Prostate gland (tissue), 2 donors: ENCODE results near the gene ZSWIM5. TPM values are rescaled to one million over a fixed set of nuclear protein-coding genes. Genes with fewer than 3 reads are reported as not detected.
"Not testable (repeated sequence)": the region's sequence is repeated elsewhere in the genome, so short reads cannot be mapped to it uniquely, and the experiment has no call there.

Source experiments
- DNase-seq: peaks from one replicate; pipeline ENCODE4 v3.0.0-alpha.2; 2019; ENCODE audit warnings: low spot score
- H3K27ac ChIP-seq, 2 donors: fragments of 200-600 bp; sonication (generic); 2 replicates each; pipeline ENCODE4 v1.5.1; 2017 to 2019
- H3K27me3 ChIP-seq: fragments of 200-600 bp; sonication (generic); replicated peaks from 2 replicates; pipeline ENCODE4 v1.5.1; 2019; ENCODE audit not compliant: insufficient read depth
- H3K36me3 ChIP-seq, 2 donors: fragments of 200-600 bp; sonication (generic); 1 replicate in 1 of 2; 2 replicates in 1 of 2; pipeline versions ENCODE4 v1.5.1 to v1.8.1; 2017 to 2019
- H3K4me1 ChIP-seq: fragments of 200-600 bp; sonication (generic); replicated peaks from 2 replicates; pipeline ENCODE4 v1.5.1; 2019
- H3K4me3 ChIP-seq, 2 donors: fragments of 200-600 bp; sonication (generic); 2 replicates each; pipeline ENCODE4 v1.5.1; 2017 to 2019
- H3K9me3 ChIP-seq: fragments of 200-600 bp; sonication (generic); 2 replicates; pipeline ENCODE4 v1.5.1; 2017
- POLR2A ChIP-seq: fragments of 450-650 bp; IDR thresholded peaks from one replicate; pipeline ENCODE4 v1.6.1; 2016; ENCODE audit warnings: antibody characterized with exemption, mild to moderate bottlenecking
- POLR2AphosphoS5 ChIP-seq: sonication (generic); formaldehyde crosslinking; IDR thresholded peaks from one replicate; pipeline ENCODE4 v1.6.1; 2017; ENCODE audit warnings: antibody characterized with exemption
- WGBS: methylation state at CpG from one replicate; pipeline ENCODE4 v1.1.5; 2018; 5-methylcytosine and 5-hydroxymethylcytosine counted together
- intact Hi-C: fragments of 100-400 bp; cut with DNase I; formaldehyde crosslinking; loops from one replicate; pipeline ENCODE4 v1.14.2; 2022
- total RNA-seq, 2 donors: library from RNA; depleted of rRNA; stranded (reverse); fragments of >200 nt; gene quantifications; one replicate each; pipeline ENCODE4 v1.1.0, GENCODE V29; 2016
- TF ChIP-seq, protein P1 (sequence below), 4 experiments: fragments of 200-600 bp in 2 of 4; fragments of 450-650 bp in 2 of 4; sonication (generic) in 2 of 4; IDR thresholded peaks; 1 replicate in 3 of 4; 2 replicates in 1 of 4; pipeline ENCODE4 v1.5.1; 2016 to 2019; ENCODE audit warnings: antibody characterized with exemption in 4 of 4, mild to moderate bottlenecking in 2 of 4, moderate library complexity in 2 of 4

ZSWIM5 gene
- total RNA-seq, 2 donors from 2014 or later, result 7.2 to 18.6 TPM

DNA sequence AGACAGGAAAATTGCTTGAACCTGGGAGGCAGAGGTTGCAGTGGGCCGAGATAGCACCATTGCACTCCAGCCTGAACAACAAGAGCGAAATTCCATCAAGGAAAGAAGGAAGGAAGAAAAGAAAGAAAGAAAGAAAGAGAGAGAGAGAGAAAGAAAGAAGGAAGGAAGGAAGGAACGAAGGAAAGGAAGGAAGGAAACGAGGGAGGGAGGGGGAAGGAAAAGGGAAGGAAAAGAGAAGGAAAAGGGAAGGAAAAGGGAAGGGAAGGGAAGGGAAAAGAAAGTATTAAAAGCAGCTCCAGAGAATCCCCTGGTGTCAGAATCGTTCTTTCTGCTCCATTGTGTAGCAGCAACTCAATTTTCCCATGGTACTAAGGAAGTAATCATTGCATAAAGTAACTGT is 19.2 kb upstream of the ZSWIM5 start:
- Histone ChIP-seq H3K27me3 (no peaks in the 10 kb centered on the region), H3K36me3 (no peaks in the 10 kb centered on the region), H3K4me1 (no peaks in the 10 kb centered on the region), H3K9me3 (no peaks in the 10 kb centered on the region), H3K27ac (no peak overlapping the region), H3K4me3 (no peak overlapping the region)
- intact Hi-C loops, result no loop called here
- 85% methylated on average over 5 of the region's 5 CpGs for WGBS
- DNase-seq, result no peak
- TF ChIP-seq POLR2A, result no peak
- no peak for TF ChIP-seq POLR2AphosphoS5
- TF ChIP-seq, protein P1, sequence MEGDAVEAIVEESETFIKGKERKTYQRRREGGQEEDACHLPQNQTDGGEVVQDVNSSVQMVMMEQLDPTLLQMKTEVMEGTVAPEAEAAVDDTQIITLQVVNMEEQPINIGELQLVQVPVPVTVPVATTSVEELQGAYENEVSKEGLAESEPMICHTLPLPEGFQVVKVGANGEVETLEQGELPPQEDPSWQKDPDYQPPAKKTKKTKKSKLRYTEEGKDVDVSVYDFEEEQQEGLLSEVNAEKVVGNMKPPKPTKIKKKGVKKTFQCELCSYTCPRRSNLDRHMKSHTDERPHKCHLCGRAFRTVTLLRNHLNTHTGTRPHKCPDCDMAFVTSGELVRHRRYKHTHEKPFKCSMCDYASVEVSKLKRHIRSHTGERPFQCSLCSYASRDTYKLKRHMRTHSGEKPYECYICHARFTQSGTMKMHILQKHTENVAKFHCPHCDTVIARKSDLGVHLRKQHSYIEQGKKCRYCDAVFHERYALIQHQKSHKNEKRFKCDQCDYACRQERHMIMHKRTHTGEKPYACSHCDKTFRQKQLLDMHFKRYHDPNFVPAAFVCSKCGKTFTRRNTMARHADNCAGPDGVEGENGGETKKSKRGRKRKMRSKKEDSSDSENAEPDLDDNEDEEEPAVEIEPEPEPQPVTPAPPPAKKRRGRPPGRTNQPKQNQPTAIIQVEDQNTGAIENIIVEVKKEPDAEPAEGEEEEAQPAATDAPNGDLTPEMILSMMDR (IDR thresholded peaks at IDR 0.05), result no peak

DNA sequence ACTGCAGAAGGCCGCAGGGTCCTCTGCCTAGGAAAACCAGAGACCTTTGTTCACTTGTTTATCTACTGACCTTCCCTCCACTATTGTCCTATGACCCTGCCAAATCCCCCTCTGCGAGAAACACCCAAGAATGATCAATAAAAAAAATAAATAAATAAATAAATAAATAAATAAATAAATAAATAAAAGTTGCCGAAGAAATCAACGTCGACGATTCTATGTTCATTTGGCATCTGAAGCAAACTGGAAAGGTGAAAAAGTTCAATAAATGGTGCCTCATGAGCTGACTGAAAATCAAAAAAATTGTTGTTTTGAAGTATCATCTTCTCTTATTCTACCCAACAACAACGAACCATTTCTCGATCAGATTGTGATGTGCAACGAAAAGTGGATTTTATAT is 17.3 kb upstream of the ZSWIM5 start:
- H3K27ac ChIP-seq, result not testable (repeated sequence)

DNA sequence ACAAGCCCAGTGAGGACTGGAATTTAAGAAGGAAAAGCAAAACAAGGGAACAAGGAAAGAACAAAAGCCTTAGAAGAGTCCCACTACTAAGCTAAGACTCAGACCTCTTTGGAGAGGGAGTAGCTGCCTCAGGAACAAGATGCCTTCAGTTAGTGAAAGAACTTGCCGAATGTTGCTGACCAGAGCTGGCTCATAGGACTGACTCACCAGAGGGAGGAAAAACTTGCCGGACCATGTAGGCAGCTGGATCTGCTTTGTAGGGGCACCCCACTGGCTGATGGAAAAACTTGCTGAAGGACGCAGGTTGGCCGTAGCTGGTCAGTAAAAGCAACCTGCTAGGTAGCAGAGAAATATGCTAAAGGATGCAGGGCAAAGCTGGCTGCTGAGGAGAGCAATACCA is 15.3 kb upstream of the ZSWIM5 start:
- H3K4me3 ChIP-seq, result no peak overlapping the region
- intact Hi-C loops, result no loop called here
- H3K9me3 ChIP-seq, result no peaks in the 10 kb centered on the region
- H3K36me3 ChIP-seq, result no peaks in the 10 kb centered on the region
- 90% methylated on average over 4 of the region's 4 CpGs for WGBS
- H3K27ac ChIP-seq, result no peak overlapping the region
- DNase-seq, result no peak
- no peaks in the 10 kb centered on the region for H3K27me3 ChIP-seq
- TF ChIP-seq POLR2A, result no peak
- no peak for TF ChIP-seq POLR2AphosphoS5
- TF ChIP-seq, protein P1 (IDR thresholded peaks at IDR 0.05), result no peak
- H3K4me1 ChIP-seq, result no peaks in the 10 kb centered on the region

More for the DNA sequence above, 17.3 kb upstream of the ZSWIM5 start:
- H3K4me3 ChIP-seq, H3K27me3 ChIP-seq, H3K36me3 ChIP-seq, intact Hi-C loops, H3K9me3 ChIP-seq, DNase-seq, H3K4me1 ChIP-seq: not testable (repeated sequence)
- 88% methylated on average over 8 of the region's 9 CpGs for WGBS

DNA sequence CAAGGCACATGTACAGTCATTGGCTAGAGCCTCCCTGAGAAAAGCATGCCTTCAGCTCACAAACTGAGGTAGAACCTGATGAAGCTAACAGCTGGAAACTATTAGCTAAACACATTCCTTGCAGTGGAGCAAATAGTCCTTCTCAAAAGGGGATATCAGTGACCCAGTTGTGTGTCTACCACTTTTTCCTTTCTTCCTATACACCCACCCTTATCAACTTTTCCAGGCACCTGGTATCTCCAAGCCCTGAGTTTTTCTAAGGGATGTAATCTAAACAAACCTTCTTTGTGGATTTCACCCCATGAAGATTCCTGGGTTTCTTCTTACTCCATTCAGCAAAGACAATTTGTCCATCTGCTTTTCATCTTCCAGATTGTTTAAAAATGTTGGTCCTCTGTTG is 10.5 kb upstream of the ZSWIM5 start:
- no peaks in the 10 kb centered on the region for H3K9me3 ChIP-seq
- H3K4me1 ChIP-seq, result no peaks in the 10 kb centered on the region
- no peak for DNase-seq
- no peaks in the 10 kb centered on the region for H3K27me3 ChIP-seq
- H3K4me3 ChIP-seq, result no peak overlapping the region
- intact Hi-C loops, result no loop called here
- H3K27ac ChIP-seq, result no peak overlapping the region
- H3K36me3 ChIP-seq, result no peaks in the 10 kb centered on the region
- TF ChIP-seq, protein P1 (IDR thresholded peaks at IDR 0.05), result no peak
- TF ChIP-seq POLR2A, result no peak
- TF ChIP-seq POLR2AphosphoS5, result no peak

DNA sequence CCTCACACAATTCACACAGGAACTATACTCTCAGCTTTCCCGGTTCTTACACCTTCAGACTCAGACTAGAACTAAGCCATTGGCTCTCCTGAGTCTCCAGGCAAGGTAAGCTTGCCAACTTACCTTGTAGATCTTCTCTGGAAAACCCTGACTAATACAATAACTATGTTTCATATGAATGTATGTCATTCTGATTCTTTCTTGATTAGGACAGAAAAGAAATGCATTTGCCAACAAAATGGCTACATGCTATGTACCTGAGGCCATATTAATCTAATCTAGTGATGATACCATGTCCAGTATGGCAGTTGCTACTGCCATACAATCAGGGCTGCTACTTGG is 9.8 kb upstream of the ZSWIM5 start:
- no peak overlapping the region for H3K4me3 ChIP-seq
- TF ChIP-seq POLR2AphosphoS5 (no peak), POLR2A (no peak)
- TF ChIP-seq, protein P1 (IDR thresholded peaks at IDR 0.05), result no peak
- H3K9me3 ChIP-seq, result no peaks in the 10 kb centered on the region
- intact Hi-C loops, result no loop called here
- no peaks in the 10 kb centered on the region for H3K27me3 ChIP-seq
- no peak for DNase-seq
- H3K4me1 ChIP-seq, result no peaks in the 10 kb centered on the region
- no peaks in the 10 kb centered on the region for H3K36me3 ChIP-seq
- H3K27ac ChIP-seq, result no peak overlapping the region
- 89% methylated on average over 1 of the region's 1 CpG for WGBS
